ENCODE measurements around the gene NUDT4B.
"Not testable (repeated sequence)": the region's sequence is repeated elsewhere in the genome, so short reads cannot be mapped to it uniquely, and the experiment has no call there.

GRCh38 chr1:148758412-148758811 is 9.8 kb downstream of the NUDT4B start:
- TF ChIP-seq POLR2A (IDR thresholded peaks at IDR 0.05; ENCODE audit: low read depth, low read length); POLR2AphosphoS5 (IDR thresholded peaks at IDR 0.05; ENCODE audit: low read depth, low read length); TAF1 (IDR thresholded peaks at IDR 0.05; ENCODE audit: borderline replicate concordance, low read depth, low read length): not testable (repeated sequence)
